ENCODE results near the gene AFTPH.

Gene AFTPH

DNA sequence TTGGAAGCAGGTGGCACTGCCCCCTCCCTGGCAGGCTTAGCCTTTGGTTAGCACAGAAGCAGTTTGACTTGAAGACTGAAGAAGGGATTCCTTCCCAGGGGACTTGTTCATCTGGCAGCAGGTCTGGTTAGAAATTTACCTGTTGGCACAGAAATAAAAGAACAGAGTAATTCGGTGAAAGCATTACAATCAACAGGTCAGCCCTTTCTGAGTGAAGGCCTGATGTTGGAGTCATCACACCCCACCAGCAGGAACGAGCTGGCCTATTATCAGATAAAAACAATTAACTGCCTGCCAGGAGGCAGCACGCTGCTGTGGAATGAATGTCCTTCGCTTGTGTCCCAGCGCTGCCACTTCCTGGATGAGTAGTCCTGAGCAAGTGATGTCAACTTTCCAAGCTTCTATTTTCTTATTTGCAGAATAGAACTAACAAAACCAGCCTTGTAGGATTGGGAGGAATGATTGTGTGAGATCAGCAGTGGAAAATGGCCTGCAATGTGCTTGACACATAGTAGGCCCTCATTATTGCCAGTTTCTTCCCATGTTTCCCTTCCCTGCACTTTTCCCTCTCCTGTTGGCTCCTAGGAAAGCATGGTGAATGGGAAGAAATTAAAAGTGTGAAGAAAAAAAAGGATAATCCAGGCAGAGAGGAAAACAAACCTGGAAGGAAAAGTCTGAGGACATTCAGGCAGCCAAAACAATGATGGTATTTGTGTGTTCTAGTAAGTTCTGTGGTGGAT, 41.2 kb upstream of the AFTPH start:
- 37 to 45% methylated on average over 5 of the region's 5 CpGs for WGBS, 2 experiments
- no peak overlapping the region for H3K4me3 ChIP-seq (ENCODE audit: insufficient read depth, low read depth, low read length)

DNA sequence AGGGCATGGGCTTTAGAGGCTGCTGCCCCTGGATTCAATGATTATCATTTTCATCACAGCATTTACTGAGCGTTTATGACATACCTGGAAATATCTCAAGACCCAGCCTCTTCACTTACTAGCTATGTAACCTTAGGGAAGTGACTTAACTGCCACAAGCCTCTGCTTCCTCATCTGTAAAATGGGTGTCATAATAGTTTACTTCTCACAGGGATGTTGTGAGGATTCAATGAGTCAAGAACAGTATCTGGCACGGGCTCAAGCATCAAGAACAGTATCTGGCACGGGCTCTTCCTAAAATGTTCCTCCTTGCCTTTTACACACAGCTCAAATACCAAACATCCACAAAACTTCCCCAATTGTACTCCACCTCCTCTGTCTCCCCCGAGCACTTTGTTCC, 38.8 kb upstream of the AFTPH start:
- Histone ChIP-seq H3K36me3 (ENCODE audit: control insufficient read depth, insufficient read depth, low read length) (no peaks in the 10 kb centered on the region), H3K27me3 (ENCODE audit: control insufficient read depth, insufficient read depth, low read length, poor library complexity, severe bottlenecking) (no peaks in the 10 kb centered on the region), H3K27ac (ENCODE audit: insufficient read depth, low read depth, low read length, poor library complexity, severe bottlenecking) (no peak overlapping the region), H3K9me3 (ENCODE audit: control insufficient read depth, low read length) (no peaks in the 10 kb centered on the region), H3K4me1 (ENCODE audit: control insufficient read depth, insufficient read depth, low read length) (no peaks in the 10 kb centered on the region), H3K4me3 (ENCODE audit: insufficient read depth, low read depth, low read length) (no peak overlapping the region)
- WGBS, 2 experiments = 86 to 89% methylated on average over 4 of the region's 4 CpGs

More for the DNA sequence above, 41.2 kb upstream of the AFTPH start:
- no peak overlapping the region for H3K27ac ChIP-seq (ENCODE audit: insufficient read depth, low read depth, low read length, poor library complexity, severe bottlenecking)
- H3K27me3 ChIP-seq (ENCODE audit: control insufficient read depth, insufficient read depth, low read length, poor library complexity, severe bottlenecking) = no peaks in the 10 kb centered on the region
- H3K9me3 ChIP-seq (ENCODE audit: control insufficient read depth, low read length) = no peaks in the 10 kb centered on the region
- H3K36me3 ChIP-seq (ENCODE audit: control insufficient read depth, insufficient read depth, low read length) = no peaks in the 10 kb centered on the region
- no peaks in the 10 kb centered on the region for H3K4me1 ChIP-seq (ENCODE audit: control insufficient read depth, insufficient read depth, low read length)

DNA sequence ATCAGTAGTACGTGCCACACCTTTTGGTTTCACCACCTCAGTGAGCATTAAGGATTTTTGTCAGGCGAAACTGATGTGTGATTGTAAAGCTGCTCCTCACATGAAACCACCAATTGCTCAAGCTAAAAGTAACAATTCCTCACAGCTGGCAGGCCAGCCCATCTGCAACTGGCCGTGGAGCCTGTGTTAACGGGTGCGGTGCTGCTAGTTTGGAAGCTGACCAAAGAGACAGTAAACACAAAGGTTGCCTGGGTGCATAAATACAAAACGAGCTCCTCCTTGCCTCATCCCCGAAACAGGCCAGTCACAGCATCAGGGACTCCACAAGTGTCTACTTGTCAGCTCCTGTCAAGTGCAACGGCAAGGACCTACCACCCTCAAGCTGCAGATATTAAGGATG, 38.2 kb upstream of the AFTPH start:
- 78 to 79% methylated on average over 8 of the region's 8 CpGs for WGBS, 2 experiments
- Histone ChIP-seq H3K36me3 (ENCODE audit: control insufficient read depth, insufficient read depth, low read length) (no peaks in the 10 kb centered on the region), H3K27ac (ENCODE audit: insufficient read depth, low read depth, low read length, poor library complexity, severe bottlenecking) (no peak overlapping the region), H3K4me3 (ENCODE audit: insufficient read depth, low read depth, low read length) (no peak overlapping the region), H3K4me1 (ENCODE audit: control insufficient read depth, insufficient read depth, low read length) (no peaks in the 10 kb centered on the region), H3K27me3 (ENCODE audit: control insufficient read depth, insufficient read depth, low read length, poor library complexity, severe bottlenecking) (no peaks in the 10 kb centered on the region), H3K9me3 (ENCODE audit: control insufficient read depth, low read length) (no peaks in the 10 kb centered on the region)

DNA sequence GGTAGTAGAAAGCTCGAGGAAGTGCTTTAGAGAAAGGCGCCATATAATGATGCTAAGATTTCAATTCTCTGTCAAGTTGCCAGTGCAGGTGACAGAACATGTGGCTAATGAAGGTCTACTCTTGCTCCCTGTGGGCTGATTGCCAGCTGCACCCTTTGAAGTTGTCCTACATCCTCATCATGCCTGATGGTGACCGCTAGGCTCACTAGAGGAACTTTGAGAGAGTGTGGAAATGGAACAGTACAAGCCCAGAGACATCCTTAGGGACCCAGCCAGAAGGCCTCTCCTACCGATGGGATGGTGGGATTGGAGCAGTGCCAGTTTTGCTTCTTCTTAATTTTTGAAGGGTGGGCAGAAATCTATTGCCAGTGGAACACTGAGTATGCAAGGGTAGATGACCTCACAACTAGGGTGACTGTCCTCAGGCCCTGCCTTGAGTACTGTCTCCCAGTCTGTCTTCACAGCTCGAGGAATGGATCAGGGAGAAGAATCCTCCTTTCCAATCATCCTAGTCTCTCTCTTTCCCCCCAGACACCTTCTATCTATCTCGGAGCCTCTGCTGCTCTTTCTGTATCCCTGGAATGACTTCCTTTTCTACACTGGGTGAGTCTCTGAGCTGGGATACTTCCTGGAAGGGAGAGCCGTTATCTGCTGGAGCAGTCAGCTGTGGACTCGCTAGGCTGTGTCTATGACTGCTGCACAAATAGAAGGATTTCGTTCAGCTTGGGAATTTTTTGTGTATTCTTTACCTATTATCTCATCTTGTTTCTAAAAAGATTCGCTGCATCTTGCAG, 36.7 kb upstream of the AFTPH start:
- no peaks in the 10 kb centered on the region for H3K9me3 ChIP-seq (ENCODE audit: control insufficient read depth, low read length)
- WGBS, 2 experiments = 82 to 84% methylated on average over 9 of the region's 10 CpGs
- no peak overlapping the region for H3K4me3 ChIP-seq (ENCODE audit: insufficient read depth, low read depth, low read length)
- H3K27ac ChIP-seq (ENCODE audit: insufficient read depth, low read depth, low read length, poor library complexity, severe bottlenecking) = no peak overlapping the region
- H3K36me3 ChIP-seq (ENCODE audit: control insufficient read depth, insufficient read depth, low read length) = no peaks in the 10 kb centered on the region
- H3K4me1 ChIP-seq (ENCODE audit: control insufficient read depth, insufficient read depth, low read length) = no peaks in the 10 kb centered on the region
- H3K27me3 ChIP-seq (ENCODE audit: control insufficient read depth, insufficient read depth, low read length, poor library complexity, severe bottlenecking) = no peaks in the 10 kb centered on the region

DNA sequence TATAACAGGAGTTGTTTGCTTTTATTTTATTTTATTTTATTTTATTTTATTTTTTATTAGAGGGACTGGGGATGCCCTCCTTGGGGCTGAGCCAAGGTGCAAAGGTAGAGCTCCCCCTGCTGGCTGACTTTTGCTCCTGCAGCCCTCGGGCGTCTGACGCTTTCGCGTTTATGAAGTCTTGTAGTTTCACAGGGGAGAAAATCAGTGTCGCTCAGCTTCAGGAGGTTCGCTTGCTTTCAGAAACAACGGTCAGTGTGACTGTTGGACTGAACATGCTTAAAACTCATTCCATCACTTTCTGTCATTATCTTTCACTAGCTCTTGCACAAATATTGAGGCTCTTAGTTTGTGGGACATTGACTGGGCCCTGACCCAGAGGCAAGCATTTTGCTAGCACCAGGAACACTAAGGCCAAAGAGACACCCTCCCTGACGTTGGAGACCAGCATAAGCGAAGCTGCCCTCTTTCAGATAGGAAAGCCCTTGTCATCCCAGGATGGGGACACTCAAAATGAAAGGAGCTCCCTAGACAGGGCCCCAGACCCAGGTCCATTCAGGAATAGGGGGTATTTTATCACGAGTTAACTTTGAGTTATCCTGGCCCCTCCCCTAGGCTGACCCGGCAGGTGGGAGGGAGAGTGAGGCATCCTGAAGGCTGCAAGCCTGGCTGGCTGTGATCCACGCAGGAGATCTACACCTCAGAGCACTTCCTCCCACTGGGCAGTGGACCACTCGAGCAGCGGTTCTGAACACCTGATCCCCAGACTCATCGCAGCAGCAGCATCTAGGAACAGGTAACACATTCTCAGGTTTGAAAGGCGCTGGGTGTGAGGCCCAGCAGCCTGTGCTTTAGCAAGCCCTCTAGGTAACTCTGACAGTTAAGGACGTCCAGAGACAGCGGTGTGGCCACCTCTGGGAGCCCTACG, 35.8 kb upstream of the AFTPH start:
- WGBS, 2 experiments = 49 to 50% methylated on average over 20 of the region's 20 CpGs
- H3K9me3 ChIP-seq (ENCODE audit: control insufficient read depth, low read length) = no peaks in the 10 kb centered on the region
- H3K4me1 ChIP-seq (ENCODE audit: control insufficient read depth, insufficient read depth, low read length) = no peaks in the 10 kb centered on the region
- no peaks in the 10 kb centered on the region for H3K27me3 ChIP-seq (ENCODE audit: control insufficient read depth, insufficient read depth, low read length, poor library complexity, severe bottlenecking)
- no peak overlapping the region for H3K27ac ChIP-seq (ENCODE audit: insufficient read depth, low read depth, low read length, poor library complexity, severe bottlenecking)
- no peaks in the 10 kb centered on the region for H3K36me3 ChIP-seq (ENCODE audit: control insufficient read depth, insufficient read depth, low read length)
- no peak overlapping the region for H3K4me3 ChIP-seq (ENCODE audit: insufficient read depth, low read depth, low read length)

DNA sequence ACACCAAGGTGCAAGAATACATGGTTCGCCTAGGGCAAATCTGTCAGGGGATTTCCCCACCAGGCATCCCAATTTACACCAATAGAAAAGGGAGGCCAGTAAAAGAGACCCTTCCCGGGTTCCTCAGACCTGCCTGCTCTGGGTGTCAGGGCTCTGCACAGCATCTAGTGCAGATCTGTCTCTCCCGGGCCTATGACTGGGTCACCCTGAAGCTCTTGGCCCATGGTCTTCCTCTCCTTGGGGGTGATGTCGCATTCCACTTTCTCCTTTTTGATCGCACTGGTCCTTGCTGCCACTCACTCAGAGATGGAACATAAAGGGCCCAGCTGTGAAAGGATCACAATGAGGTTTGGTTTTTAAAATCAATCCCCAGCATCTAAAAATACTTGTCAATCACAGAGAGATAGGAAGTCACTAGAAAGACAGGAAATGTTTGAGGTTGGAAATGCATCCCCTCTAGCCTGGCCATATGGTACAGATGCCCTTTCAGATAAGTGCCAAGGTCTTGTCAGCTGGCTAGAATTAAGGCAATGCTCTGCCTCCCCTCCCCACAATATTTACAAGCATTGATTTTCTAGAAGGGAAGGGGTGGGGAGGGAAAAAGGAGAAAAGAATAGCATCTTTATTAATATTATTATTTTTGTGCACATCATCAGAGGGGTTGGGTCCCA, 34.9 kb upstream of the AFTPH start:
- no peaks in the 10 kb centered on the region for H3K9me3 ChIP-seq (ENCODE audit: control insufficient read depth, low read length)
- no peaks in the 10 kb centered on the region for H3K4me1 ChIP-seq (ENCODE audit: control insufficient read depth, insufficient read depth, low read length)
- no peak overlapping the region for H3K4me3 ChIP-seq (ENCODE audit: insufficient read depth, low read depth, low read length)
- H3K27ac ChIP-seq (ENCODE audit: insufficient read depth, low read depth, low read length, poor library complexity, severe bottlenecking) = no peak overlapping the region
- no peaks in the 10 kb centered on the region for H3K27me3 ChIP-seq (ENCODE audit: control insufficient read depth, insufficient read depth, low read length, poor library complexity, severe bottlenecking)
- WGBS, 2 experiments = 81 to 84% methylated on average over 5 of the region's 5 CpGs
- no peaks in the 10 kb centered on the region for H3K36me3 ChIP-seq (ENCODE audit: control insufficient read depth, insufficient read depth, low read length)

DNA sequence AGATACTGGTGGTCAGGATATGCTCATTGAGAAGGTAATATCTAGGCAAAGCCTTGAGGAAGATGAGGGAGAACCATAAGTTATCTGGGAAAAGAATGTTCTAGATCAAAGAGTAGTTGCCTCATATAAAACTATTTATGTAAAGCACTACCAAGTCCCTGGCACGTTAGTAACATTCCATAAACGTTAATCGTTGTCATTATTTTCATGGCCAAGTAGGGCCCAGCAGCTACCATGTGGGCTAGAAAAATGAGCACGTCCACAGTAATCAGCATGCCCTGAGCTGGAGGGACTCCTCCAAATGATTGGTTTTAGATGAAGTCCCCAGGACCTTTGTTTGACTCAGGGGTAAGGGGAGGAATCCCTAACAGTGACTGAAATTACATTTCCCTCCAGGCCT, 32.7 kb upstream of the AFTPH start:
- Histone ChIP-seq H3K4me1 (ENCODE audit: control insufficient read depth, insufficient read depth, low read length) (no peaks in the 10 kb centered on the region), H3K27me3 (ENCODE audit: control insufficient read depth, insufficient read depth, low read length, poor library complexity, severe bottlenecking) (no peaks in the 10 kb centered on the region), H3K36me3 (ENCODE audit: control insufficient read depth, insufficient read depth, low read length) (no peaks in the 10 kb centered on the region), H3K27ac (ENCODE audit: insufficient read depth, low read depth, low read length, poor library complexity, severe bottlenecking) (no peak overlapping the region), H3K9me3 (ENCODE audit: control insufficient read depth, low read length) (no peaks in the 10 kb centered on the region), H3K4me3 (ENCODE audit: insufficient read depth, low read depth, low read length) (no peak overlapping the region)
- WGBS, 2 experiments = 88 to 96% methylated on average over 4 of the region's 4 CpGs

DNA sequence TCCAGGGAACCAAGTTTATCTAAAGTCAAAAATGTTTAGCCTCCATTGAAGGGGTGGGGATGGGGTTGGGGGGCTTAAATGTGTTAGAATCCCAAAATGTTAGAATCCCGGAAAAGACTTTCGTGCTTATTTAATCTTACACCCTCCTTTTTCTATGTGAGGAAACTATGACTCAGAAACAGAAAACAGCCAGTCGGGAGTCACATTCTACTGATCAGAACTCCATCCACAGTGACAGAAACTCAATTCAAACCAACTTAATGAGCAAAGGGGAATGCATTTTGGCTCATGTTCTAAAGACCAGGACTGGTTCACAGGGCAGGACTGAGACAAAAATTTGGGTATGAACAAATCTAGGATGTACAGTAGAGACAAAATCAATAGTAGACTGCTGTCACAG, 31.9 kb upstream of the AFTPH start:
- Histone ChIP-seq H3K9me3 (ENCODE audit: control insufficient read depth, low read length) (no peaks in the 10 kb centered on the region), H3K27ac (ENCODE audit: insufficient read depth, low read depth, low read length, poor library complexity, severe bottlenecking) (no peak overlapping the region), H3K4me3 (ENCODE audit: insufficient read depth, low read depth, low read length) (no peak overlapping the region), H3K27me3 (ENCODE audit: control insufficient read depth, insufficient read depth, low read length, poor library complexity, severe bottlenecking) (no peaks in the 10 kb centered on the region), H3K4me1 (ENCODE audit: control insufficient read depth, insufficient read depth, low read length) (no peaks in the 10 kb centered on the region), H3K36me3 (ENCODE audit: control insufficient read depth, insufficient read depth, low read length) (no peaks in the 10 kb centered on the region)
- 85 to 90% methylated on average over 3 of the region's 3 CpGs for WGBS, 2 experiments

DNA sequence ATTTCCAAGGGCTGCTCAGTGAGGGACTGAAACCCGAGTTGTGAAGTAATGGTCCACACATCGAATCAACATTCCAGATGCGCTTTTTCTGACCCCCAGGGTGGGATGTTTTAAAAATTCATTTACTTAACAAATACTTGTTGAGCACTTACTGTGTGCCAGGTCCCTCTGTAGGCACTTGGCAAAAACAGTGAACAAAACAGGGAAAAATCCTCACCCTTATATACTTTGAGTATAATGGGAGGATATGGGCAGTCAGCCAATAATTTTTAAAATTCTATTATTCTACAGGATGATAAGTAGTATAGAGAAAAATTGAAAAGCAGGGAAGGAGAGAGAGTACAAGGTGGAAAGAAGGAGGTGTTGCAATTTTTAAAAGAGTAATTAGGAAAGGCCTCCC, 31.3 kb upstream of the AFTPH start:
- Histone ChIP-seq H3K27ac (ENCODE audit: insufficient read depth, low read depth, low read length, poor library complexity, severe bottlenecking) (no peak overlapping the region), H3K36me3 (ENCODE audit: control insufficient read depth, insufficient read depth, low read length) (no peaks in the 10 kb centered on the region), H3K27me3 (ENCODE audit: control insufficient read depth, insufficient read depth, low read length, poor library complexity, severe bottlenecking) (no peaks in the 10 kb centered on the region), H3K4me1 (ENCODE audit: control insufficient read depth, insufficient read depth, low read length) (no peaks in the 10 kb centered on the region), H3K4me3 (ENCODE audit: insufficient read depth, low read depth, low read length) (no peak overlapping the region), H3K9me3 (ENCODE audit: control insufficient read depth, low read length) (no peaks in the 10 kb centered on the region)
- WGBS, 2 experiments = 52 to 55% methylated on average over 3 of the region's 3 CpGs

All from ectodermal cell (in vitro differentiated cells).